MM.1S (cell line): Measurements from ENCODE around the gene ELMO1.

Experiments
- DNase-seq: peaks from one replicate; pipeline ENCODE4 v3.0.0-alpha.2; 2015
- H2AFZ ChIP-seq: fragments of 300-600 bp; sonication (generic); 2 replicates; pipeline ENCODE4 v1.6.0; 2016; ENCODE audit warnings: antibody characterized with exemption, low read length
- H3F3A ChIP-seq: fragments of 300-600 bp; sonication (generic); 2 replicates; pipeline ENCODE4 v1.6.1; 2016; ENCODE audit warnings: mild to moderate bottlenecking, antibody characterized with exemption, low read length, moderate library complexity, mixed read lengths; ENCODE audit not compliant: insufficient read depth
- H3K27ac ChIP-seq: fragments of 300-600 bp; sonication (generic); 2 replicates; pipeline ENCODE4 v1.5.1; 2016; ENCODE audit warnings: mild to moderate bottlenecking, low read length
- H3K27me3 ChIP-seq: fragments of 300-600 bp; sonication (generic); replicated peaks from 2 replicates; pipeline ENCODE4 v1.6.0; 2016; ENCODE audit warnings: low read length; ENCODE audit not compliant: insufficient read depth
- H3K36me3 ChIP-seq: fragments of 300-600 bp; sonication (generic); replicated peaks from 2 replicates; pipeline ENCODE4 v1.6.1; 2016; ENCODE audit warnings: mild to moderate bottlenecking, low read length, mixed read lengths; ENCODE audit not compliant: insufficient read depth
- H3K4me1 ChIP-seq: fragments of 300-600 bp; sonication (generic); 2 replicates; pipeline ENCODE4 v1.6.1; 2016; ENCODE audit warnings: low read length, mixed read lengths
- H3K4me2 ChIP-seq: fragments of 300-600 bp; sonication (generic); 2 replicates; pipeline ENCODE4 v1.6.0; 2016; ENCODE audit warnings: low read depth, low read length
- H3K4me3 ChIP-seq: fragments of 300-600 bp; sonication (generic); 2 replicates; pipeline ENCODE4 v1.5.1; 2016; ENCODE audit warnings: low read length, mixed read lengths
- H3K79me2 ChIP-seq: fragments of 300-600 bp; sonication (generic); 2 replicates; pipeline ENCODE4 v1.6.1; 2016; ENCODE audit warnings: mixed run types, low read length, mixed read lengths
- H3K9ac ChIP-seq: fragments of 300-600 bp; sonication (generic); 2 replicates; pipeline ENCODE4 v1.6.1; 2016; ENCODE audit warnings: low read length, mixed read lengths
- H3K9me2 ChIP-seq: fragments of 300-600 bp; sonication (generic); replicated peaks from 2 replicates; pipeline ENCODE4 v1.6.1; 2016; ENCODE audit warnings: mild to moderate bottlenecking, low read length, mixed read lengths; ENCODE audit not compliant: insufficient read depth
- H3K9me3 ChIP-seq: fragments of 300-600 bp; sonication (generic); replicated peaks from 2 replicates; pipeline ENCODE4 v1.6.1; 2016; ENCODE audit warnings: mild to moderate bottlenecking, low read length, mixed read lengths; ENCODE audit not compliant: insufficient read depth
- H4K20me1 ChIP-seq: fragments of 300-600 bp; sonication (generic); 2 replicates; pipeline ENCODE4 v1.6.1; 2016; ENCODE audit warnings: mild to moderate bottlenecking, low read length, moderate library complexity, mixed read lengths; ENCODE audit not compliant: insufficient read depth
- CTCF ChIP-seq: fragments of 300-600 bp; sonication (generic); IDR thresholded peaks from 2 replicates; pipeline ENCODE4 v1.5.1; 2016; ENCODE audit warnings: antibody characterized with exemption, low read length, mixed read lengths
- EZH2 ChIP-seq: fragments of 300-600 bp; sonication (generic); optimal IDR thresholded peaks from 2 replicates; pipeline ENCODE3; 2017; ENCODE audit warnings: low read depth, mild to moderate bottlenecking, antibody characterized with exemption, low read length, mixed read lengths
- EZH2phosphoT487 ChIP-seq: fragments of 300-600 bp; sonication (generic); IDR thresholded peaks from 2 replicates; pipeline ENCODE4 v1.6.1; 2018; ENCODE audit warnings: antibody characterized with exemption, low read length

Gene ELMO1

GRCh38 chr7:37394158-37394557, 54.5 kb downstream of the ELMO1 start:
- Histone ChIP-seq H3K27ac (peak overlapping the region; percentile 47; the same call in 1 of the 2 replicates), H3K79me2 (no peaks in the 10 kb centered on the region), H3K9ac (no peak overlapping the region), H3K4me1 (peaks cover 29% of the 10 kb centered on the region), H4K20me1 (no peaks in the 10 kb centered on the region), H3F3A (0 out of 2 replicates have a peak, but pooled peaks cover 4% of the 10 kb centered on the region), H3K4me2 (peak overlapping the region; percentile 15), H3K36me3 (no peaks in the 10 kb centered on the region), H3K9me3 (no peaks in the 10 kb centered on the region), H3K4me3 (no peak overlapping the region), H3K9me2 (no peaks in the 10 kb centered on the region), H3K27me3 (no peaks in the 10 kb centered on the region), H2AFZ (peak overlapping the region; percentile 40; the same call in 1 of the 2 replicates)
- TF ChIP-seq EZH2phosphoT487: no peak
- TF ChIP-seq CTCF: no peak
- TF ChIP-seq EZH2: no peak
- DNase-seq: peak; percentile 79

DNA sequence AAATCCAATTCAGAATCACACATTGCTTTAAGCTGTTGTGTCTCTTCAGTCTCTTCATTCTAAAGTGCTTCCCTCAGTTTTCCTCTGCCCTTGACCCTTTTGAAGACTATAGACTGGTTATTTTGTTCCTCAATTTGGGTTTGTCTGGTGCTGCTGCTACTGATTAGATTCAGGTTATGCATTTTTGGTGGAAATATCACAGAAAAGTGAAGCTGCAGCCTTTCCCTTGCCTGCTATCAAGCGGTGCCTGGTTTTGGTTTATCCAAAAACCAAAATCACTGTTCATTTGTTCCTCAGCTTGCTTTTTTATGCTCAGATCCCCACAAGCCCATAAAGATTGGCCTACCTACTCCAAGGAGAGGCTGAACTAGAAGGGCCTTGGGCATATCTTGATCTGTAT, 55.2 kb downstream of the ELMO1 start:
- peak overlapping the region; percentile 47; the same call in 1 of the 2 replicates for H3K27ac ChIP-seq
- TF ChIP-seq EZH2: no peak
- TF ChIP-seq EZH2phosphoT487: no peak
- TF ChIP-seq CTCF: no peak
- no peak for DNase-seq
- H3K4me3 ChIP-seq: no peak overlapping the region
- no peak overlapping the region for H2AFZ ChIP-seq
- no peaks in the 10 kb centered on the region for H3K36me3 ChIP-seq
- no peaks in the 10 kb centered on the region for H3K9me2 ChIP-seq
- H3K4me1 ChIP-seq: peaks cover 29% of the 10 kb centered on the region
- H3F3A ChIP-seq: 0 out of 2 replicates have a peak, but pooled peaks cover 4% of the 10 kb centered on the region
- H3K4me2 ChIP-seq: peak overlapping the region; percentile 15; the same call in 1 of the 2 replicates
- H3K79me2 ChIP-seq: no peaks in the 10 kb centered on the region
- H3K9me3 ChIP-seq: no peaks in the 10 kb centered on the region
- no peaks in the 10 kb centered on the region for H4K20me1 ChIP-seq
- no peaks in the 10 kb centered on the region for H3K27me3 ChIP-seq
- no peak overlapping the region for H3K9ac ChIP-seq

DNA sequence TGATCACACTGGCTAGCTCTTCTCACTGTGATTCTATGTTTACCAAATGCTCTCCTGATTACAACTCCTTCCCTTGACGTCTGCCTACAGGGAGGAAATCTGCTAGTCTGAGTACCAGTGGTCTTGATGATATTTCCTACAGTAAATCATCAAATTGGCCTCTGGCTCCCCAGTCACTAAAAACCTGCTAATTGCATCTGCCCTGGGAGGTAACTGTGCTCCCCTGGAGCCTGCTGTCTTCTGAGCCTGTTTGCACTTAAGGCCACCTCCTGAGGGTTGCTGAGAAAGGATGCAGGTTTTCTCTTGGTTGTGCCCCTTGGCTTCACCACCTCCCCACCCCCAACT, 56.0 kb downstream of the ELMO1 start:
- H3K9me3 ChIP-seq: no peaks in the 10 kb centered on the region
- no peaks in the 10 kb centered on the region for H3K9me2 ChIP-seq
- TF ChIP-seq CTCF: no peak
- TF ChIP-seq EZH2phosphoT487: no peak
- no peak for TF ChIP-seq EZH2
- no peak overlapping the region for H3K9ac ChIP-seq
- no peaks in the 10 kb centered on the region for H3K27me3 ChIP-seq
- 0 out of 2 replicates have a peak, but pooled peaks cover 4% of the 10 kb centered on the region for H3F3A ChIP-seq
- H3K4me3 ChIP-seq: no peak overlapping the region
- H4K20me1 ChIP-seq: no peaks in the 10 kb centered on the region
- no peak overlapping the region for H3K4me2 ChIP-seq
- H3K79me2 ChIP-seq: no peaks in the 10 kb centered on the region
- DNase-seq: no peak
- H3K36me3 ChIP-seq: no peaks in the 10 kb centered on the region
- H3K4me1 ChIP-seq: peaks cover 29% of the 10 kb centered on the region
- no peak overlapping the region for H2AFZ ChIP-seq
- H3K27ac ChIP-seq: no peak overlapping the region
